Measurements from ENCODE around the gene CPPED1. TPM values are rescaled to one million over a fixed set of nuclear protein-coding genes. Genes with fewer than 3 reads are reported as not detected.

The CPPED1 gene
- total RNA-seq, 2 donors from 2014 or later, result 3.3 to 4.4 TPM

- no peak for DNase-seq
- no peaks in the 10 kb centered on the region for H3K9me3 ChIP-seq
- H3K4me1 ChIP-seq, result no peaks in the 10 kb centered on the region
- no peak for ATAC-seq
- WGBS, 2 donors, result 68 to 70% methylated on average over 6 of the region's 6 CpGs
- intact Hi-C loops (cut with DNase I), result no loop called here
- no peak overlapping the region for H3K4me3 ChIP-seq
- H3K36me3 ChIP-seq (replicated peaks in 1 of 2; ENCODE audit: insufficient read depth in 1 of 2, low read depth in 2 of 2), result no peaks in the 10 kb centered on the region
- TF ChIP-seq CTCF (IDR thresholded peaks at IDR 0.05) (no peak), POLR2A (IDR thresholded peaks at IDR 0.05) (no peak)
- no peak overlapping the region for H3K27ac ChIP-seq
- H3K27me3 ChIP-seq, result no peaks in the 10 kb centered on the region
Observed at GRCh38 chr16:12764813-12765488, 38.7 kb downstream of the CPPED1 start.

- WGBS, 2 donors, result 72 to 85% methylated on average over 3 of the region's 3 CpGs
- H3K27ac ChIP-seq, result no peak overlapping the region
- no peaks in the 10 kb centered on the region for H3K27me3 ChIP-seq
- H3K36me3 ChIP-seq (replicated peaks in 1 of 2; ENCODE audit: insufficient read depth in 1 of 2, low read depth in 2 of 2), result no peaks in the 10 kb centered on the region
- H3K4me1 ChIP-seq, result no peaks in the 10 kb centered on the region
- TF ChIP-seq CTCF (IDR thresholded peaks at IDR 0.05) (no peak), POLR2A (IDR thresholded peaks at IDR 0.05) (no peak)
- no peak for DNase-seq
- H3K9me3 ChIP-seq, result no peaks in the 10 kb centered on the region
- ATAC-seq, result no peak
- H3K4me3 ChIP-seq, result no peak overlapping the region
- intact Hi-C loops (cut with DNase I), result no loop called here
Observed at GRCh38 chr16:12763517-12763916, 40.2 kb downstream of the CPPED1 start.

- 86 to 90% methylated on average over 12 of the region's 12 CpGs for WGBS, 2 donors
- ATAC-seq (no peak), DNase-seq (no peak)
- intact Hi-C loops (cut with DNase I), result no loop called here
- Histone ChIP-seq H3K4me3 (no peak overlapping the region), H3K9me3 (no peaks in the 10 kb centered on the region), H3K36me3 (replicated peaks in 1 of 2; ENCODE audit: insufficient read depth in 1 of 2, low read depth in 2 of 2) (no peaks in the 10 kb centered on the region), H3K27me3 (no peaks in the 10 kb centered on the region), H3K27ac (no peak overlapping the region), H3K4me1 (no peaks in the 10 kb centered on the region)
- TF ChIP-seq POLR2A (IDR thresholded peaks at IDR 0.05) (no peak), CTCF (IDR thresholded peaks at IDR 0.05) (no peak)
Observed at GRCh38 chr16:12760819-12761611, 42.7 kb downstream of the CPPED1 start.

- DNase-seq, result no peak
- H3K36me3 ChIP-seq (replicated peaks in 1 of 2; ENCODE audit: insufficient read depth in 1 of 2, low read depth in 2 of 2), result no peaks in the 10 kb centered on the region
- no peaks in the 10 kb centered on the region for H3K4me1 ChIP-seq
- no peak for ATAC-seq
- intact Hi-C loops (cut with DNase I), result no loop called here
- H3K9me3 ChIP-seq, result no peaks in the 10 kb centered on the region
- no peaks in the 10 kb centered on the region for H3K27me3 ChIP-seq
- H3K27ac ChIP-seq, result no peak overlapping the region
- H3K4me3 ChIP-seq, result no peak overlapping the region
- WGBS, 2 donors, result 86 to 91% methylated on average over 9 of the region's 9 CpGs
- TF ChIP-seq CTCF (IDR thresholded peaks at IDR 0.05) (no peak), POLR2A (IDR thresholded peaks at IDR 0.05) (no peak)
Observed at GRCh38 chr16:12758670-12759558, 44.8 kb downstream of the CPPED1 start.
